ENCODE data around the gene TBRG1.

Gene TBRG1

GRCh38 chr11:124661553-124661952 lies 38.9 kb downstream of the TBRG1 start:
- no peak for DNase-seq

- no peak for DNase-seq
Observed at GRCh38 chr11:124662106-124662505, 39.4 kb downstream of the TBRG1 start.

- no peak for DNase-seq
Observed at GRCh38 chr11:124663861-124664260, 41.2 kb downstream of the TBRG1 start.

- DNase-seq = no peak
Observed at GRCh38 chr11:124667601-124668000, 44.9 kb downstream of the TBRG1 start.

- DNase-seq = peak; percentile 28
Observed at GRCh38 chr11:124669193-124669592, 46.5 kb downstream of the TBRG1 start.

GRCh38 chr11:124670732-124671131 lies 48.1 kb downstream of the TBRG1 start:
- no peak for DNase-seq

- DNase-seq = no peak
Observed at GRCh38 chr11:124672536-124673215, 50.0 kb downstream of the TBRG1 start.

GRCh38 chr11:124673333-124674167 lies 50.9 kb downstream of the TBRG1 start, which contains the start of the genes SIAE and SPA17:
Gene SIAE, minus strand, starts transcription at chr11:124673739. Its CDS starts 31 bp downstream, at chr11:124673708.
Gene SPA17, plus strand, starts transcription at chr11:124673904. Its CDS starts 1,361 bp downstream, at chr11:124675265.
- DNase-seq = peak; percentile 97

- no peak for DNase-seq
Observed at GRCh38 chr11:124674168-124674517, 51.5 kb downstream of the TBRG1 start.

- DNase-seq = no peak
Observed at GRCh38 chr11:124674571-124674970, 51.9 kb downstream of the TBRG1 start.

GRCh38 chr11:124676386-124676785 lies 53.7 kb downstream of the TBRG1 start:
- DNase-seq = no peak

GRCh38 chr11:124678416-124678815 lies 55.8 kb downstream of the TBRG1 start:
- no peak for DNase-seq

- DNase-seq = no peak
Observed at GRCh38 chr11:124681421-124681820, 58.8 kb downstream of the TBRG1 start.

GRCh38 chr11:124682443-124682842 lies 59.8 kb downstream of the TBRG1 start:
- no peak for DNase-seq
